IMR-90 (cell line): ENCODE results near the gene CGA. TPM values are rescaled to one million over a fixed set of nuclear protein-coding genes. Genes with fewer than 3 reads are reported as not detected.

ENCODE experiments used
- ATAC-seq: fragments of 200-7000 bp; cut with Tn5 transposase; 2 replicates; pipeline ENCODE4 v1.9.1; 2020; ENCODE audit warnings: low read depth, mild to moderate bottlenecking, moderate library complexity
- BruUV-seq: library from RNA; stranded (reverse); fragments of 400-500 nt; replicated peaks from 2 replicates; lab custom pipeline; 2021; lab: Mats Ljungman, UMichigan
- CTCF ChIA-PET: fragments of 300-600 bp; formaldehyde crosslinking; extraction: SDS; loops from one replicate; lab custom pipeline; 2021; ENCODE audit warnings: antibody characterized with exemption; lab: Yijun Ruan, JAX
- POLR2A ChIA-PET: fragments of 300-600 bp; sonication (Branson Sonifier 250); formaldehyde crosslinking; loops from one replicate; lab custom pipeline; 2022; ENCODE audit warnings: antibody characterized with exemption; ENCODE audit not compliant: unreplicated experiment; lab: Charles Lee
- DNase-seq: peaks from one replicate; pipeline ENCODE4 v3.0.0; 2013
- H2AFZ ChIP-seq: replicated peaks from 2 replicates; pipeline ENCODE3; 2013; ENCODE audit warnings: low read length, mild to moderate bottlenecking; ENCODE audit not compliant: poor library complexity
- H2AK5ac ChIP-seq: 2 replicates; pipeline ENCODE4 v1.6.1; 2013; ENCODE audit warnings: low read depth, low read length, inconsistent platforms
- H2AK9ac ChIP-seq: replicated peaks from 2 replicates; pipeline ENCODE3; 2013; ENCODE audit warnings: mild to moderate bottlenecking, low read depth, low read length, moderate library complexity; ENCODE audit not compliant: poor library complexity
- H2BK120ac ChIP-seq: 2 replicates; pipeline ENCODE4 v1.6.1; 2013; ENCODE audit warnings: low read depth, low read length, inconsistent platforms
- H2BK15ac ChIP-seq: 3 replicates; pipeline ENCODE4 v1.6.1; 2013; ENCODE audit warnings: low read depth, low read length, inconsistent platforms
- H2BK20ac ChIP-seq: 2 replicates; pipeline ENCODE4 v1.6.1; 2013; ENCODE audit warnings: low read depth, mild to moderate bottlenecking, inconsistent platforms, low read length, moderate library complexity
- H2BK5ac ChIP-seq: 2 replicates; pipeline ENCODE4 v1.6.1; 2013; ENCODE audit warnings: mild to moderate bottlenecking, low read depth, low read length, inconsistent platforms; ENCODE audit not compliant: poor library complexity, severe bottlenecking
- H3K14ac ChIP-seq: replicated peaks from 2 replicates; pipeline ENCODE4 v1.6.1; 2013; ENCODE audit warnings: low read depth, low read length, inconsistent platforms
- H3K18ac ChIP-seq: 2 replicates; pipeline ENCODE4 v1.6.1; 2013; ENCODE audit warnings: low read depth, low read length, control low read depth
- H3K23ac ChIP-seq: 2 replicates; pipeline ENCODE4 v1.6.1; 2013; ENCODE audit warnings: low read depth, low read length, inconsistent platforms
- H3K27ac ChIP-seq: 2 replicates; pipeline ENCODE4 v1.5.1; 2013; ENCODE audit warnings: mild to moderate bottlenecking, control low read depth, low read length; ENCODE audit not compliant: insufficient read depth
- H3K27me3 ChIP-seq: 2 replicates; pipeline ENCODE4 v1.6.1; 2013; ENCODE audit warnings: low read length; ENCODE audit not compliant: control insufficient read depth, insufficient read depth
- H3K36me3 ChIP-seq: 2 replicates; pipeline ENCODE4 v1.6.1; 2013; ENCODE audit warnings: low read length, mixed read lengths; ENCODE audit not compliant: control insufficient read depth, insufficient read depth
- H3K4ac ChIP-seq: 2 replicates; pipeline ENCODE4 v1.6.1; 2013; ENCODE audit warnings: low read depth, low read length, inconsistent platforms
- H3K4me1 ChIP-seq: 2 replicates; pipeline ENCODE4 v1.6.1; 2013; ENCODE audit warnings: low read length, mixed read lengths; ENCODE audit not compliant: control insufficient read depth, insufficient read depth
- H3K4me2 ChIP-seq: 2 replicates; pipeline ENCODE4 v1.6.1; 2013; ENCODE audit warnings: low read depth, mild to moderate bottlenecking, control low read depth, low read length, moderate library complexity
- H3K4me3 ChIP-seq: 2 replicates; pipeline ENCODE4 v1.5.1; 2013; ENCODE audit warnings: low read depth, mild to moderate bottlenecking, control low read depth, low read length, moderate library complexity; ENCODE audit not compliant: insufficient read depth
- H3K56ac ChIP-seq: 2 replicates; pipeline ENCODE4 v1.6.1; 2013; ENCODE audit warnings: low read length, inconsistent platforms; ENCODE audit not compliant: insufficient read depth; ENCODE audit errors: extremely low read depth
- H3K79me1 ChIP-seq, 2 experiments: 2 replicates each; pipeline ENCODE4 v1.6.1; 2013; ENCODE audit warnings: low read length in 2 of 2, inconsistent platforms in 1 of 2, low read depth in 1 of 2
- H3K9ac ChIP-seq: 2 replicates; pipeline ENCODE4 v1.6.1; 2013; ENCODE audit warnings: low read depth, low read length, control low read depth
- H3K9me1 ChIP-seq: 2 replicates; pipeline ENCODE4 v1.6.1; 2013; ENCODE audit warnings: low read length, inconsistent platforms; ENCODE audit not compliant: insufficient read depth
- H3K9me3 ChIP-seq: 2 replicates; pipeline ENCODE4 v1.6.1; 2013; ENCODE audit warnings: low read length; ENCODE audit not compliant: control insufficient read depth, insufficient read depth
- H4K20me1 ChIP-seq: 2 replicates; pipeline ENCODE4 v1.6.1; 2013; ENCODE audit warnings: low read length, inconsistent platforms; ENCODE audit not compliant: insufficient read depth
- H4K5ac ChIP-seq: 2 replicates; pipeline ENCODE4 v1.6.1; 2013; ENCODE audit warnings: mild to moderate bottlenecking, low read depth, low read length, control low read depth
- H4K8ac ChIP-seq, 2 experiments: 2 replicates each; pipeline ENCODE4 v1.6.1; 2013; ENCODE audit warnings: low read depth in 2 of 2, low read length in 2 of 2, control low read depth in 1 of 2, inconsistent platforms in 1 of 2
- H4K91ac ChIP-seq: 2 replicates; pipeline ENCODE4 v1.6.1; 2013; ENCODE audit warnings: low read depth, low read length, inconsistent platforms; ENCODE audit not compliant: insufficient read depth
- BHLHE40 ChIP-seq: fragments of 150-350 bp; IDR thresholded peaks from 2 replicates; pipeline ENCODE4 v1.6.1; 2016; ENCODE audit warnings: mild to moderate bottlenecking, low read depth, low read length
- CEBPB ChIP-seq: IDR thresholded peaks from 2 replicates; pipeline ENCODE4 v1.6.1; 2012; ENCODE audit warnings: low read depth, low read length, improper control_type of control experiment
- CHD1 ChIP-seq: IDR thresholded peaks from 2 replicates; pipeline ENCODE4 v1.6.1; 2012; ENCODE audit warnings: low read depth, low read length, improper control_type of control experiment
- FOS ChIP-seq: fragments of 150-350 bp; IDR thresholded peaks from 2 replicates; pipeline ENCODE4 v1.6.1; 2016; ENCODE audit warnings: low read depth, low read length
- MAFK ChIP-seq: IDR thresholded peaks from 2 replicates; pipeline ENCODE4 v1.6.1; 2012; ENCODE audit warnings: low read depth, low read length, improper control_type of control experiment
- MXI1 ChIP-seq: IDR thresholded peaks from 2 replicates; pipeline ENCODE4 v1.6.1; 2012; ENCODE audit warnings: low read depth, mild to moderate bottlenecking, low read length, moderate library complexity, borderline replicate concordance
- NFE2L2 ChIP-seq: fragments of 150-350 bp; IDR thresholded peaks from 2 replicates; pipeline ENCODE4 v1.6.1; 2016; ENCODE audit warnings: low read depth, mild to moderate bottlenecking, low read length
- POLR2A ChIP-seq: IDR thresholded peaks from 2 replicates; pipeline ENCODE4 v1.6.1; 2012; ENCODE audit warnings: mild to moderate bottlenecking, low read depth, low read length
- RAD21 ChIP-seq: IDR thresholded peaks from 2 replicates; pipeline ENCODE4 v1.6.1; 2012; ENCODE audit warnings: low read length, improper control_type of control experiment
- RCOR1 ChIP-seq: IDR thresholded peaks from 2 replicates; pipeline ENCODE4 v1.6.1; 2012; ENCODE audit warnings: mild to moderate bottlenecking, low read length, improper control_type of control experiment; ENCODE audit not compliant: insufficient replicate concordance
- RFX5 ChIP-seq: IDR thresholded peaks from 2 replicates; pipeline ENCODE4 v1.8.0; 2012; ENCODE audit warnings: low read depth, mild to moderate bottlenecking, low read length, moderate library complexity
- SMC3 ChIP-seq: fragments of 150-350 bp; IDR thresholded peaks from 2 replicates; pipeline ENCODE4 v1.6.1; 2016; ENCODE audit warnings: low read depth, mild to moderate bottlenecking, antibody characterized with exemption, low read length, moderate library complexity
- dilution Hi-C: fragments of 300-500 bp; cut with HindIII; formaldehyde crosslinking; loops from one replicate; pipeline ENCODE4 v1.14.3; 2018; ENCODE audit warnings: low sequenced_read_pairs; ENCODE audit not compliant: unreplicated experiment
- in situ Hi-C: fragments of 300-500 bp; cut with MboI; formaldehyde crosslinking; loops from 3 replicates; pipeline ENCODE4 v1.14.3; 2019; ENCODE audit warnings: low sequenced_read_pairs, inconsistent platforms, mixed read lengths
- intact Hi-C: fragments of 100-400 bp; cut with micrococcal nuclease; formaldehyde crosslinking; loops from 2 replicates; pipeline ENCODE4 v1.10.0; 2022
- polyA plus RNA-seq, 3 experiments: library from polyadenylated mRNA; depleted of rRNA; stranded (reverse); fragments of >200 nt; gene quantifications; 2 replicates each; pipeline ENCODE4 v1.2.3, GENCODE V29; 2012; ENCODE audit warnings: low replicate concordance in 1 of 3
- total RNA-seq: library from RNA; depleted of rRNA; stranded (reverse); fragments of >200 nt; gene quantifications from 2 replicates; pipeline ENCODE4 v1.2.3, GENCODE V29; 2012
- TF ChIP-seq, protein P1 (sequence below): fragments of 150-350 bp; IDR thresholded peaks from 2 replicates; pipeline ENCODE4 v1.6.1; 2016; ENCODE audit warnings: low read depth, mild to moderate bottlenecking, low read length, moderate library complexity, borderline replicate concordance
- TF ChIP-seq, protein P2 (sequence below): conservative IDR thresholded peaks from 2 replicates; pipeline ENCODE4 v1.5.1; 2012; ENCODE audit warnings: mild to moderate bottlenecking, low read depth, low read length, improper control_type of control experiment

CGA gene
- total and polyA plus RNA-seq, 2 of the 4 experiments (the other 2 are of a cell fraction): 0.15 TPM; not detected in 1

DNA sequence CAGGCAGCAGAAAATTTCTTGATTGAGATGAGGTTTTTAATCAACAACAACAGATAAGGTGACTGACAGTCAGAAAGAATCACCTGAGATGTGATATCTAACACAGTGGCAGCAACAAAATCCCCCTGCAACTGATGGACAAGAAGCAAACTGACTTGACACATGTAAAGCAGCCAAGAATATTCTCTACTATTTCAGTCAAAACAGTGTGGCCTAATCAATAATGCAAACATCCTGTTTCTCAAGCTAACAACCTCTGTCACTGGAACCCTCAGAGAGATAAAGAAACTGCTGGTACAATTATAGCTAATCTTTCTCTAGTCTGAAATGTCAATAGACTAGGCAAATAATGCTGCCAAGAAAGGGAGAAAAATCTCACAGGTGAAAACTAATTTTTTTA lies 4.6 kb upstream of the CGA start:
- Histone ChIP-seq H4K8ac (no peak overlapping the region), H3K79me1 (no peaks in the 10 kb centered on the region), H3K9me1 (no peaks in the 10 kb centered on the region), H3K4ac (no peak overlapping the region), H3K9me3 (no peaks in the 10 kb centered on the region), H3K27ac (no peak overlapping the region), H3K4me3 (no peak overlapping the region), H3K4me1 (no peaks in the 10 kb centered on the region; the same call in 1 of the 2 replicates), H2BK20ac (no peak overlapping the region), H4K91ac (no peak overlapping the region), H2BK5ac (no peak overlapping the region), H3K36me3 (no peaks in the 10 kb centered on the region), H3K9ac (no peak overlapping the region), H2AFZ (no peak overlapping the region), H4K5ac (no peak overlapping the region), H2BK15ac (no peak overlapping the region), H2BK120ac (no peak overlapping the region), H2AK9ac (no peak overlapping the region), H4K20me1 (no peaks in the 10 kb centered on the region), H3K4me2 (no peak overlapping the region), H3K14ac (no peak overlapping the region), H3K27me3 (no peaks in the 10 kb centered on the region), H3K23ac (no peak overlapping the region), H3K18ac (no peak overlapping the region), H2AK5ac (no peak overlapping the region), H3K56ac (no peak overlapping the region)
- TF ChIP-seq CHD1 (no peak), CEBPB (no peak), NFE2L2 (no peak), RCOR1 (no peak), SMC3 (no peak), RAD21 (no peak), MXI1 (no peak), BHLHE40 (no peak), RFX5 (no peak), FOS (no peak), MAFK (no peak), POLR2A (no peak)
- TF ChIP-seq, protein P1, sequence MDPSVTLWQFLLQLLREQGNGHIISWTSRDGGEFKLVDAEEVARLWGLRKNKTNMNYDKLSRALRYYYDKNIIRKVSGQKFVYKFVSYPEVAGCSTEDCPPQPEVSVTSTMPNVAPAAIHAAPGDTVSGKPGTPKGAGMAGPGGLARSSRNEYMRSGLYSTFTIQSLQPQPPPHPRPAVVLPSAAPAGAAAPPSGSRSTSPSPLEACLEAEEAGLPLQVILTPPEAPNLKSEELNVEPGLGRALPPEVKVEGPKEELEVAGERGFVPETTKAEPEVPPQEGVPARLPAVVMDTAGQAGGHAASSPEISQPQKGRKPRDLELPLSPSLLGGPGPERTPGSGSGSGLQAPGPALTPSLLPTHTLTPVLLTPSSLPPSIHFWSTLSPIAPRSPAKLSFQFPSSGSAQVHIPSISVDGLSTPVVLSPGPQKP: no peak
- TF ChIP-seq, protein P2, sequence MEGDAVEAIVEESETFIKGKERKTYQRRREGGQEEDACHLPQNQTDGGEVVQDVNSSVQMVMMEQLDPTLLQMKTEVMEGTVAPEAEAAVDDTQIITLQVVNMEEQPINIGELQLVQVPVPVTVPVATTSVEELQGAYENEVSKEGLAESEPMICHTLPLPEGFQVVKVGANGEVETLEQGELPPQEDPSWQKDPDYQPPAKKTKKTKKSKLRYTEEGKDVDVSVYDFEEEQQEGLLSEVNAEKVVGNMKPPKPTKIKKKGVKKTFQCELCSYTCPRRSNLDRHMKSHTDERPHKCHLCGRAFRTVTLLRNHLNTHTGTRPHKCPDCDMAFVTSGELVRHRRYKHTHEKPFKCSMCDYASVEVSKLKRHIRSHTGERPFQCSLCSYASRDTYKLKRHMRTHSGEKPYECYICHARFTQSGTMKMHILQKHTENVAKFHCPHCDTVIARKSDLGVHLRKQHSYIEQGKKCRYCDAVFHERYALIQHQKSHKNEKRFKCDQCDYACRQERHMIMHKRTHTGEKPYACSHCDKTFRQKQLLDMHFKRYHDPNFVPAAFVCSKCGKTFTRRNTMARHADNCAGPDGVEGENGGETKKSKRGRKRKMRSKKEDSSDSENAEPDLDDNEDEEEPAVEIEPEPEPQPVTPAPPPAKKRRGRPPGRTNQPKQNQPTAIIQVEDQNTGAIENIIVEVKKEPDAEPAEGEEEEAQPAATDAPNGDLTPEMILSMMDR: no peak
- ATAC-seq (no peak), DNase-seq (no peak)
- no TSS peak for BruUV-seq
- ChIA-PET POLR2A (no interaction called here), CTCF (interaction anchor here (0.6 to 1.1 kb wide), 2 partner anchors 20 to 1432 kb away, joined by 3 to 4 read pairs; no protein-coding TSS in a partner anchor)
- dilution Hi-C loops (no loop called here), in situ Hi-C loops (no loop called here), intact Hi-C loops (no loop called here)
